ENCODE measurements around the gene SUSD1.

The SUSD1 gene

DNA sequence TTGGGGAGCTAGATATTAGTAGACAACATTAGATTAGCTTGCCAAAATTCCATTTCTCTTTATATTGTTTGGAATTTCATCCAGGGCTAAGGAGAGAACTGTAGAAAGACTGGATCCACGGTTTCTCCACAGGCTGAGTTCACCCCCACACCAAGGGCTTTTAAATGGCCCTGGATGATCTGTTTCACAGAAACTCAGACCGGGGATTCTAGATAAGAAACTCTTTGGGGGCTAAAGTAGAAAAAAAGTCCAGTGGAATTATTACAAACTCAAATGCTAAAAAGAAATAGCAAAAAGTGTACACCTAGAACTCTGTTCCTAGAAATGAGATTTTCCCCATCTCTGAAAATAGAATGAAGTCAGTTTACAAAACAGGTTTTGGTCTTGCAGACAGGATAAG, 80.9 kb downstream of the SUSD1 start:
- no peak for DNase-seq

DNA sequence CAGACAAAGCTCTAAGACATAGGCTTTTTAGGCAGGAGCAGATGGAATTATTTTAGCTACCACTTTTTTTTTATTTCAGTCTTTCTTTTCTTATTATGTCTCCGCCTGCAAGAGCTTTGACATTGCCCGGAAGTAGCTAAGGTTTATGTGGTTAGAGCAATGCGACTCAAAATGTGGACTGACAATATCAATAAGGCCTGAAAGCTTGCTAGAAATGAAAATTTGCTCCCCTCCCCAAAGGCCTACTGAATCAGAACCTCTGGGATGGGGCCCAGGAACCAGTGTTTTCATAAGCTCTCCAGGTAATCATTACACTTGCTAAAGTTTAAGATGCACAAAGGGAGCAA, 81.3 kb downstream of the SUSD1 start:
- DNase-seq: no peak

- no peak for DNase-seq
These were observed 81.8 kb downstream of the SUSD1 start for GRCh38 chr9:112093147-112093869.

DNA sequence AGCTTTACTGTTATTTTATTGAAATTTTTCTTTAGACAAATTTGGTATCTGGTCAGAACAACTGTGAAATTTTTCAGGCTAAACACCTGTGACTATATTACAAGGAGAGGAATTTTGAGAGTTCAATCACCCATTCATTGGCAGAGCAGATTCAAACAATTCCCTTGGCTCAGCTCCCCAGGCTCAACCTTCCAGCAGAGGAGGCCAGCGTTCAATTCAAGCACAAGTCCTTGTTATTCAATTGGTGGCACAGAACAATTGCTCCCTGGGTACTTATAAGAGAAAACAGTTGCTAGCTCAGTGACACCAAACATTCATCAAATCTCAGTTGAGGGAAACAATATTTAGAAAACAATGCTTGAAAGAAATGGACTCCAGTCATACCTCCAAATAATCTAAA, 83.3 kb downstream of the SUSD1 start:
- DNase-seq: no peak

DNA sequence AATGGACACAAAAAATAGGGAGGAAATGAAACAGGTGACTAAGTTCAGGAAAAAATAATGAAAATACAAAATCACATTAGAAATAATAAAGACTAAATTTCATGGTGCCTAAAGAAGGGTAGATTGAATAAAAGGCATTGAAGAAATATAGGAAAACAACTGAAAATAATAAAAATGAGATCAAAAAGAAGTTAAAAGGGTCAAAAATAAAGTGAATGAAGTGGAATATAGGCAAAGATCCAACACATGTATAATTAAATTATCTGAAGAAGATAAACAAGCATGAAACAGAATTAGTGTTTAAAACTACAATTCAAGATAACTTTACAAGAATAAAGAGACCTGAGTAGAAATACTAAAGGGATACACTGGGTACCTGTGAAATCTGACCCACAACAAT, 87.6 kb downstream of the SUSD1 start:
- DNase-seq: no peak

DNA sequence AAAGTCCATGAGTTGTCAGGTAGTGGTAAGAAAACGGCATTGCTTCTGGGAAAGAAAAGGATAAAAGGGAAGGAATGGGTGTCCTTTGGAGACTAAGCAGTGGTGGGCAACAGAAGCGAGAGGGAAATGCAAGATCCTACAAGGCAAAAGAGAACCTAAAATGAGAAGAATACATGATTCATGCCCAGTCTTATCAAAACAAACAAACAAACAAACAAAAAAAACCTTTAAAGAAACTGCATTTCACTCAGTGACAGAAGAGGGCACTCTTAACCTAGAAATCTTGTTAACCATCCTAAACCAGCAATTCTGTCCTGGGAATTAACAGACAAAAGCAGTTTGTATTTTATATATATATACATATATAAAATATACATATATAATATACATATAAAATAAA, 88.5 kb downstream of the SUSD1 start:
- DNase-seq: no peak

DNA sequence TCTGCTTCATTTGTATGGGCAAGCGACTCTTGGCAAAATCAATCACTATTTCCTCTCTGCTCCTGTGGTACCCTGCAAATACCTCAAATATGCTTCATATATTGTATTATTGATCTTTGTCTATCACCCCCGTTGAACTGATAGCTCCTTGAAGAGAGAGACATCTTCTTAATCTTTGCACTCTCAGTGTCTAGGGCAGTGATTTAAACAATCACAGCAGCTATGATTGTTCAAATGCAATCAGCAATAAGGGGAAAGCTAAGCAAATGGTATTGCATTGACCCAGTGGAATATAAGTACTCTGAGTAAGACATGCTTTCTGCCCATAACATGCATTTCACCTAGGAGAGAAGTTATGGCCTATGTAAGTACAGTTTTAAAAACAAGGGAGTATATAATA, 90.2 kb downstream of the SUSD1 start:
- DNase-seq: no peak

GRCh38 chr9:112084334-112084733, 90.8 kb downstream of the SUSD1 start:
- no peak for DNase-seq

DNA sequence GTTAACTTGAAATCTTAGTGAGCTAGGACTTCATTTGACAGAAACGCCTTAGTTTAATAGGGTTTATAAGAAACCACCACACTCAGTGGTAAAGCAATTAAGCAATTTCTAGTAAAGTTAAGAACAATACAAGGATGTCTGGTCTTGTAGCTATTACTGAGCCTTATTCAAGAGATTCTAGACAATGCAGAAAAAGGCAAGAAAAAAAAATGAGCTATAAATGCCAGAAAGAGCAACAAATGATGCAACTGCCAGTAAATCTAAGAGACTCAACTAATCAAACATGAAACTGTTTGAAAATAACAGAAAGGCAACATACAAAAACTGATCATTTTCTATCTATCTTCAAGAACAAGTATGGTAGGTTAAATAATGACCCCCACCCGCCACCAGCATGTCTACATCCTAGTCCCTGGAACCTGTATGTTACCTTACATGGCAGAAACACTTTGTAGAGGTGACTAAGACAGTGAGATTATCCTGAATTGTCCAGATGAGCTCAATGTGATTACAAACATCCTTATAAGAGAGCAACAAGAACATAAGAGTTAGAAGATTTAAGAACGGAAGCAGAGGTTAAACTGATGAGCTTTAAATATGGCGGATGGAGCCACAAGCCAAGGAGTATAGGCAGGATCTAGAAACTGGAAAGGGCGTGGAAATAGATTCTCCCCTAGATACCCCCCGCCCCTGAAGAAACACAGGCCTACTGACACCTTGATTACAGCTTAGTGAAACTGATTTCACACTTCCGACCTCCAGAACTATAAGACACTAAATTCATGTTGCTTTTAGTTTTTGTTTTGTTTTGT, 93.0 kb downstream of the SUSD1 start:
- no peak for DNase-seq

DNA sequence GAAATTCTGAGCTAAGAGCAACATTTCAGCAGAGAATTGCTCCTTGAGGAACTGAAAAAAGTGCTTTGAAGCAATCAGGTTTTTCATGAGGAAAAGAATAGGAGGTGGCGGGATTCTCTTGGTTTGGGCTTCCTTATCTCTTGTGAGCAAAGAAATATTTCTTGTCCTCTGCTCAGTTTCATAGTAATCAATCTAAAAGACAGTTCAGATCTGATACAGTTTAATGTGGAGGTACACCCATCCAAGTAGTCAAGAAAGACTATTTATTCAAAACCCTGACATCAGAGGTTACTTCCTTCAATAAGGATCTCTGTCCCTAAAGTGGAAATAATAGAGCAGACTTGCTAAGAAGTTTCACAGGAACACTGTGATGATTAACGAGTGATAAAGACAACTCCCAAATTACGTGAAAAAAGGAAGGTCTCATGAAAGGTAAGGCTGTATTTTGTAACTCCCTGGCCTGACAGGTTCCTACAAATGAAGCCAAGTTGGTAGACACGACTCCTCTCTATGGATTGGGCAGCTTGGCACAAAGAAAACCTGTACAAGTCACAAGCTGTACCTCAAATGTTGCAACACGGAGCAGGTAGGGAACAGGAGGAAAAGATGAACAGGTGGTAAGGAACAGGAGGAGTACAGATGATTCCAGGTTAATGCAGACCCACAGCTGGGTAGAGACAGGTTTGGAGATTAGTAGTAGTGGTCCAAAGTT, 94.1 kb downstream of the SUSD1 start:
- no peak for DNase-seq

- no peak for DNase-seq
These were observed 96.7 kb downstream of the SUSD1 start for GRCh38 chr9:112078432-112078831.

GRCh38 chr9:112076814-112077213, 98.3 kb downstream of the SUSD1 start:
- DNase-seq: no peak

GRCh38 chr9:112075009-112075378, 100.1 kb downstream of the SUSD1 start:
- DNase-seq: no peak

DNA sequence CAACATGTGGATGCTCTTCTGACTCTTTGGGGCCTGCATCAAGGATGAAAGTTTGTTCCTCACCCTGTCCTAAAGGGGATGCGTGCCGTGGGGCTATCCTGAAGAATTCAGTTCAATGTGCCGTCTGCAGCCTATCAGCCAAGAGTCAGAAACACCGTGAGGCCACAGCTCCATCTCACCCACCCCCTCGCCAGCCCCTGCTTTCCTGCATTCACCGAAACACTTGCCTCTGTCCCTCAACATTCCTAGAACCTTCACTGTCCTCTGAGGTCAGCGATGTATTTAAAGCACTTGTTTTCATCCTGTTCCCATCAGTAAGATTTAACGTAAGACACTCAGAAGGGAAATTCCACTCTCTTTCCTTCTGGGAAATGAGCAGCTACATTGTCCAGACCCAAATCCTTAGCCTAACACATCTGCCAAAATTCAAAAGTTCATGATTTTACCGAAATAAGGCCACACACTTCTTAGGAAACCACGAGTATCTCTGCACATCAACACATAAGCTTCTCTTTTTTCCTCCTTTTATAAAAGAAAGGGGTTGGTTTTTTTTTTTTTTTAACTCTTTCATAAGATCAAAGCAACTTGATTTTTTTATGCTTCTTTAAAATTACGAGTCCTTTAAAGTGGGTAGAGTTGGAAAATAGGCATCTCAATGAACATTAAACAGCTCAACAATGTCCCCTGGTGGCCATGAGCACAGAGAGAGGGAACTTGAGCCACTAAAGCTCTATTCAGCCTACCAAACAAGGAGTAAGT, 100.7 kb downstream of the SUSD1 start:
- DNase-seq: peak; percentile 81

DNA sequence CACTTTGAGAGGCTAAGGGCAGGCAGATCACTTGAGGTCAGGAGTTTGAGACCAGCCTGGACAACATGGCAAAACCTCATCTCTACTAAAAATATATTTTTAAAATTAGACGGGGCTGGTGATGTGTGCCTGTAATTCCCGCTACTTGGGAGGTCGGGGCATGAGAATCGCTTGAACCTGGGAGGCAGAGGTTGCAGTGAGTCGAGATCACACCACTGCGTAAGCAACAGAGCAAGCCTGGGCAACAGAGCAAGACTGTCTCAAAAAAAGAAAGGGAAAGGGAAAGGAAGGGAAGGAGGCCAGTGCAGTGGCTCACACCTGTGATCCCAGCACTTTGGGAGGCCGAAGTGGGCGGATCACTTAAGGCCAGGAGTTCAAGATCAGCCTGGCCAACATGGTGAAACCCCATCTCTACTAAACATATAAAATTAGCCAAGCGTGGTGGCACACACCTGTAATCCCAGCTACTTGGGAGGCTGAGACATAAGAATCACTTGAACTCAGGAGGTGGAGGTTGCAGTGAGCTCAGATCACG, 101.4 kb downstream of the SUSD1 start:
- peak; percentile 27 for DNase-seq

GRCh38 chr9:112072721-112073638, 102.1 kb downstream of the SUSD1 start:
- no peak for DNase-seq

DNA sequence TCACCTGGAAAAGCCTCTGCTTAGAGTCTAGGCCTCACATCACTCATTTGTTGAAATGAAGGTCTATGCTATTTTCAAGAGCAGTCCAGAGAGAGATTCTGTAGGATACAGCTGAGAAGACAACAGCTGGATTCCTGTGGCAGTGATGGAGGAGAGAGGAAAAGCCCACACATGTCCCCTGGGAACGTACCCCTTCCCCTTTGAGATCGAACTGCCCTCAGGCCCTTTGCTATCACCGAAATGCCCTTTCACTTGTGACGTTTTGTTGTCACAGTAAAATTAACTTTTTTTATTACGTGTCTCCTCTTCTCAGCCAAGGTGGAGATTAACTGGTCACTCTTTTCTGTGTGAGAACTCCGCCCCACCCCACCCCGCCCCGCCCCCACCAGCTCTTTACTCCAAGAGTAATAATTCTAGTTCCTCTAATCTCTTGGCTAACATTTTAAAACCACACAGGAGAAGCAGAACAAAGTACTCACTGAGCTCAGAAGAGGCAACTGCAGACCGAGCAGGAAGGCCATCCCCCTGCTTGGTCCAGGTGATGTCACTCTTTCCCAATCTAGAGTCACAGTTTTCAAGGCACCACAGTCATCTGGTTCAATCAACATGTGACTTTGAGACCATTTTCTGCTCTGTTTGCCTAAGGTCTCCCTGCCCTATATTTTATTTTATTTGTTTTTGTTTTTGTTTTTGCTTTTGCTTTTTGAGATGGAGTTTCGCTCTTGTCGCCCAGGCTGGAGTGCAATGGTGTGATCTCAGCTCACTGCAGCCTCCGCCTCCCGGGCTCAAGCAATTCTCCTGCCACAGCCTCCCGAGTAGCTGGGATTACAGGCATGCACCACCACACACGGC, 105.6 kb downstream of the SUSD1 start:
- DNase-seq: no peak

GRCh38 chr9:112065806-112066606, 109.1 kb downstream of the SUSD1 start:
- no peak for DNase-seq

- DNase-seq: no peak
These were observed 110.2 kb downstream of the SUSD1 start for GRCh38 chr9:112064871-112065270.

DNA sequence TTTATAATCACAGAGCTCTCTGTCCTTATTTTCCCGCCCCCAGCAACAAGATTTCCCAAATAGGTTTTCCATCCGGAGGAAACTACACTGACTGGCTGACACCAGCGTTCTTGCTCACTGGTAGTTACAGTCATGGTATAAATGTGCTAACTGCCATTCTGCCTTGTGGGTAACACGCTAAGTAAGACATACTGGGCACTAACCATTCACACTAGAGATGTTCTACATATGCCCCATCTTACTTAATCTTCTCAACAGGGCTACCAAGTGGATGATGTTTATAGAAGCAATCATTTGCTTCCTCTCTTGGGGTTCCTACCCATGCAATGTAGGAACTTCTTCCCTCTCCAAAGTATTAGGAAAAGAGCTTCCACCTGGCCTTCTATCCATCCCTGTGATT, 111.5 kb downstream of the SUSD1 start:
- DNase-seq: no peak
